ENCODE measurements around the gene CELSR1. TPM values are rescaled to one million over a fixed set of nuclear protein-coding genes. Genes with fewer than 3 reads are reported as not detected.

Gene CELSR1
- total RNA-seq, 1 donor from 2014 or later = 27.6 TPM

DNA sequence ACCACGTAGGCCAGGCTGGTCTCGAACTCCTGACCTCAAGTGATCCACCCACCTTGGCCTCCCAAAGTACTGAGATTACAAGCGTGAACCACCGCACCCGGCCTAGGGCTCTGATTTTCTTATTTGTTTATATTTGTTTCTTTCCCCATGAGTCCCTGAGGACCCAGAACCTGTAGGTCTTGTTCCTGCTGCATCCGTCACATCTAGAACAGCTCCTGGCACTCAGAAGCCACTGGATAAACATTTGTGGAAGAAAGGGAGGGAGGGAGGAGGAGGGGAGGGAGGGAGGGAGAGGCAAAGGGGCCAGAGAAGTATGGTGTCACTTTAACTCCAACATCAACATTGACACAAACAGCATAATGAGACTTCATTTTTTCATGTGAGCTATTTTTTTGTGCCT lies 67.7 kb downstream of the CELSR1 start:
- no peaks in the 10 kb centered on the region for H3K36me3 ChIP-seq (ENCODE audit: insufficient read depth, low read length)
- Mint-ChIP-seq H3K9me3 (ENCODE audit: unreplicated experiment) (peaks cover 15% of the 10 kb centered on the region), H3K4me1 (ENCODE audit: low read depth, unreplicated experiment) (peaks cover 9% of the 10 kb centered on the region), H3K4me3 (ENCODE audit: unreplicated experiment) (no peak overlapping the region), H3K27ac (ENCODE audit: unreplicated experiment) (no peak overlapping the region), H3K27me3 (ENCODE audit: low read depth, unreplicated experiment) (no peaks in the 10 kb centered on the region), H3K36me3 (ENCODE audit: low read depth, unreplicated experiment) (peaks cover 11% of the 10 kb centered on the region)
- DNase-seq (ENCODE audit: low read depth) (no peak), FAIRE-seq (no peak)
- no peak overlapping the region for H3K4me2 ChIP-seq (ENCODE audit: low read length)
- H3K4me1 ChIP-seq (ENCODE audit: insufficient read depth, low read length) = peaks cover 10% of the 10 kb centered on the region
- H2AFZ ChIP-seq (ENCODE audit: low read depth, low read length) = no peak overlapping the region
- no peak overlapping the region for H3K27ac ChIP-seq (ENCODE audit: low read depth, low read length)
- no peak for TF ChIP-seq EZH2 (IDR thresholded peaks at IDR 0.05; ENCODE audit: insufficient read depth, low read length)
- TF ChIP-seq, protein P1, sequence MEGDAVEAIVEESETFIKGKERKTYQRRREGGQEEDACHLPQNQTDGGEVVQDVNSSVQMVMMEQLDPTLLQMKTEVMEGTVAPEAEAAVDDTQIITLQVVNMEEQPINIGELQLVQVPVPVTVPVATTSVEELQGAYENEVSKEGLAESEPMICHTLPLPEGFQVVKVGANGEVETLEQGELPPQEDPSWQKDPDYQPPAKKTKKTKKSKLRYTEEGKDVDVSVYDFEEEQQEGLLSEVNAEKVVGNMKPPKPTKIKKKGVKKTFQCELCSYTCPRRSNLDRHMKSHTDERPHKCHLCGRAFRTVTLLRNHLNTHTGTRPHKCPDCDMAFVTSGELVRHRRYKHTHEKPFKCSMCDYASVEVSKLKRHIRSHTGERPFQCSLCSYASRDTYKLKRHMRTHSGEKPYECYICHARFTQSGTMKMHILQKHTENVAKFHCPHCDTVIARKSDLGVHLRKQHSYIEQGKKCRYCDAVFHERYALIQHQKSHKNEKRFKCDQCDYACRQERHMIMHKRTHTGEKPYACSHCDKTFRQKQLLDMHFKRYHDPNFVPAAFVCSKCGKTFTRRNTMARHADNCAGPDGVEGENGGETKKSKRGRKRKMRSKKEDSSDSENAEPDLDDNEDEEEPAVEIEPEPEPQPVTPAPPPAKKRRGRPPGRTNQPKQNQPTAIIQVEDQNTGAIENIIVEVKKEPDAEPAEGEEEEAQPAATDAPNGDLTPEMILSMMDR (IDR thresholded peaks at IDR 0.05; ENCODE audit: insufficient read depth, low read depth, low read length) = no peak
- no peak overlapping the region for H3K9ac ChIP-seq (ENCODE audit: low read length)
- no peaks in the 10 kb centered on the region for H3K27me3 ChIP-seq (ENCODE audit: insufficient read depth, low read length)
- H4K20me1 ChIP-seq (ENCODE audit: insufficient read depth, low read length) = peaks cover 14% of the 10 kb centered on the region
- no peak overlapping the region for H3K4me3 ChIP-seq (ENCODE audit: insufficient read depth, low read depth, low read length)
- H3K79me2 ChIP-seq (ENCODE audit: insufficient read depth, low read length) = no peaks in the 10 kb centered on the region
- H3K9me3 ChIP-seq (ENCODE audit: insufficient read depth, low read depth, low read length) = no peaks in the 10 kb centered on the region

DNA sequence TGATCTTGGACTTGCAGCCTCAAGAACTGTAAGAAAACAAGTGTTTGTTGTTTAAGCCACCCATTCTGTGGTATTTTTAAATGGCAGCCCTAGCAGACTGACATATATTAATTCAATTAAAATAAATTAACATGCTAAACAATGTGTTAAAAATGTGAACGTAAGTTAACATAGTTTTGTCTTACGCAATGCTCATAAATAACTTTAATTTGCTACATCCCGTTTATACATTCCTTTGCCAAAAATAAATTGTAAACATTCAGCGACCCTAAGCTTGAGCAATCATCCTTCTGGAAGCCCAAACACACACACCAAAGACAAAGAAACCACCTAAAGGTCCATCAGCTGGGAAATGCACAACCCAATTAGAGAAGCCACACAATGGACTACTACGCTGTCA lies 70.4 kb downstream of the CELSR1 start:
- Histone ChIP-seq H3K9ac (ENCODE audit: low read length) (no peak overlapping the region), H4K20me1 (ENCODE audit: insufficient read depth, low read length) (peaks cover 14% of the 10 kb centered on the region), H3K27me3 (ENCODE audit: insufficient read depth, low read length) (no peaks in the 10 kb centered on the region), H3K4me1 (ENCODE audit: insufficient read depth, low read length) (peaks cover 14% of the 10 kb centered on the region), H3K79me2 (ENCODE audit: insufficient read depth, low read length) (no peaks in the 10 kb centered on the region), H2AFZ (ENCODE audit: low read depth, low read length) (no peak overlapping the region), H3K4me3 (ENCODE audit: insufficient read depth, low read depth, low read length) (no peak overlapping the region), H3K36me3 (ENCODE audit: insufficient read depth, low read length) (no peaks in the 10 kb centered on the region), H3K27ac (ENCODE audit: low read depth, low read length) (no peak overlapping the region), H3K4me2 (ENCODE audit: low read length) (no peak overlapping the region), H3K9me3 (ENCODE audit: insufficient read depth, low read depth, low read length) (no peaks in the 10 kb centered on the region)
- Mint-ChIP-seq H3K36me3 (ENCODE audit: low read depth, unreplicated experiment) (peaks cover 26% of the 10 kb centered on the region), H3K4me3 (ENCODE audit: unreplicated experiment) (no peak overlapping the region), H3K27me3 (ENCODE audit: low read depth, unreplicated experiment) (no peaks in the 10 kb centered on the region), H3K4me1 (ENCODE audit: low read depth, unreplicated experiment) (peaks cover 14% of the 10 kb centered on the region), H3K27ac (ENCODE audit: unreplicated experiment) (no peak overlapping the region), H3K9me3 (ENCODE audit: unreplicated experiment) (peaks cover 15% of the 10 kb centered on the region)
- no peak for DNase-seq (ENCODE audit: low read depth)
- TF ChIP-seq, protein P1 (IDR thresholded peaks at IDR 0.05; ENCODE audit: insufficient read depth, low read depth, low read length) = no peak
- FAIRE-seq = no peak

GRCh38 chr22:46466255-46466676 lies 71.2 kb downstream of the CELSR1 start:
- Mint-ChIP-seq H3K27me3 (ENCODE audit: low read depth, unreplicated experiment) (no peaks in the 10 kb centered on the region), H3K27ac (ENCODE audit: unreplicated experiment) (no peak overlapping the region), H3K4me3 (ENCODE audit: unreplicated experiment) (no peak overlapping the region)

More at GRCh38 chr22:46466255-46466676, 71.2 kb downstream of the CELSR1 start:
- Histone ChIP-seq H2AFZ (ENCODE audit: low read depth, low read length) (no peak overlapping the region), H3K79me2 (ENCODE audit: insufficient read depth, low read length) (no peaks in the 10 kb centered on the region), H3K27ac (ENCODE audit: low read depth, low read length) (no peak overlapping the region), H4K20me1 (ENCODE audit: insufficient read depth, low read length) (peaks cover 10% of the 10 kb centered on the region), H3K4me1 (ENCODE audit: insufficient read depth, low read length) (peaks cover 8% of the 10 kb centered on the region), H3K9ac (ENCODE audit: low read length) (no peak overlapping the region), H3K4me2 (ENCODE audit: low read length) (no peak overlapping the region), H3K9me3 (ENCODE audit: insufficient read depth, low read depth, low read length) (no peaks in the 10 kb centered on the region), H3K4me3 (ENCODE audit: insufficient read depth, low read depth, low read length) (no peak overlapping the region), H3K36me3 (ENCODE audit: insufficient read depth, low read length) (no peaks in the 10 kb centered on the region), H3K27me3 (ENCODE audit: insufficient read depth, low read length) (no peaks in the 10 kb centered on the region)
- H3K36me3 Mint-ChIP-seq (ENCODE audit: low read depth, unreplicated experiment) = peaks cover 26% of the 10 kb centered on the region
- no peak for DNase-seq (ENCODE audit: low read depth)
- H3K9me3 Mint-ChIP-seq (ENCODE audit: unreplicated experiment) = peaks cover 15% of the 10 kb centered on the region
- no peak for TF ChIP-seq EZH2 (IDR thresholded peaks at IDR 0.05; ENCODE audit: insufficient read depth, low read length)
- TF ChIP-seq, protein P1 (IDR thresholded peaks at IDR 0.05; ENCODE audit: insufficient read depth, low read depth, low read length) = no peak
- peaks cover 7% of the 10 kb centered on the region for H3K4me1 Mint-ChIP-seq (ENCODE audit: low read depth, unreplicated experiment)
- FAIRE-seq = no peak
